ENCODE results near the gene SAMM50. TPM values are rescaled to one million over a fixed set of nuclear protein-coding genes. Genes with fewer than 3 reads are reported as not detected.

Gene SAMM50
- polyA plus RNA-seq (2013, experiment 1 of 2) = 26.1 TPM
- 25.1 TPM for polyA plus RNA-seq (2013, experiment 2 of 2)

GRCh38 chr22:43955040-43955882, at the start of gene SAMM50:
Gene SAMM50, plus strand, starts transcription at chr22:43955442. Its CDS starts 136 bp downstream, at chr22:43955578.
- Histone ChIP-seq H2BK12ac (ENCODE audit: low read length) (no peak within 1 kb of the TSS), H3K9me3 (replicated peaks in 1 of 2; ENCODE audit: control insufficient read depth in 2 of 2, insufficient read depth in 1 of 2, low read depth in 1 of 2, low read length in 2 of 2) (no peaks in the 10 kb centered on the region), H3K4ac (ENCODE audit: low read length) (peak within 1 kb of the TSS; percentile 17), H4K8ac (ENCODE audit: low read depth, low read length) (peak within 1 kb of the TSS; percentile 89), H3K4me1 (ENCODE audit: control insufficient read depth in 2 of 2, insufficient read depth in 1 of 2, low read depth in 1 of 2, low read length in 2 of 2) (peaks cover 6% of the 10 kb centered on the region in 2 donors), H2AFZ (ENCODE audit: low read length) (peak within 1 kb of the TSS; percentile 84), H2BK120ac (ENCODE audit: low read depth, low read length) (no peak within 1 kb of the TSS), H3K18ac (ENCODE audit: low read length) (peak within 1 kb of the TSS; percentile 91), H3K23ac (ENCODE audit: low read depth, low read length, poor library complexity) (peak within 1 kb of the TSS; percentile 15), H3K9ac (ENCODE audit: low read depth, low read length, poor library complexity) (peak within 1 kb of the TSS; percentile 96), H3K27me3 (ENCODE audit: control insufficient read depth in 3 of 3, insufficient read depth in 3 of 3, low read depth in 1 of 3, low read length in 3 of 3) (no peaks in the 10 kb centered on the region), H3K79me1 (ENCODE audit: low read depth, low read length) (peaks cover 4% of the 10 kb centered on the region), H4K91ac (ENCODE audit: low read depth, low read length, poor library complexity) (no peak within 1 kb of the TSS), H3K4me2 (ENCODE audit: insufficient read depth, low read length, poor library complexity, severe bottlenecking) (peak within 1 kb of the TSS; percentile 94), H2AK5ac (ENCODE audit: low read depth, low read length) (peak within 1 kb of the TSS; percentile 68), H2BK5ac (ENCODE audit: low read length) (peak within 1 kb of the TSS; percentile 83), H3K27ac (replicated peaks; ENCODE audit: low read length) (peak within 1 kb of the TSS; percentile 81), H3K36me3 (replicated peaks in 1 of 2; ENCODE audit: control insufficient read depth in 2 of 2, insufficient read depth in 2 of 2, low read length in 2 of 2) (no peaks in the 10 kb centered on the region), H3K4me3 (ENCODE audit: low read length in 2 of 2) (peak within 1 kb of the TSS; percentile 94 to 99), H3K14ac (ENCODE audit: low read length) (peak within 1 kb of the TSS; percentile 94), H2BK15ac (ENCODE audit: low read length) (no peak within 1 kb of the TSS)
- peak; percentile 87 for DNase-seq (ENCODE audit: low spot score)
- no CpG with 5 or more reads among the region's 74 CpGs for WGBS, 2 donors (ENCODE audit: extremely low coverage in 2 of 2, insufficient read length in 2 of 2, insufficient replicate concordance in 1 of 2)

- Histone ChIP-seq H3K9me3 (replicated peaks in 1 of 2; ENCODE audit: control insufficient read depth in 2 of 2, insufficient read depth in 1 of 2, low read depth in 1 of 2, low read length in 2 of 2) (no peaks in the 10 kb centered on the region), H2BK12ac (ENCODE audit: low read length) (no peak overlapping the region), H3K4me2 (ENCODE audit: insufficient read depth, low read length, poor library complexity, severe bottlenecking) (no peak overlapping the region), H2BK15ac (ENCODE audit: low read length) (no peak overlapping the region), H3K4ac (ENCODE audit: low read length) (no peak overlapping the region), H2AK5ac (ENCODE audit: low read depth, low read length) (no peak overlapping the region), H3K4me1 (ENCODE audit: control insufficient read depth in 2 of 2, insufficient read depth in 1 of 2, low read depth in 1 of 2, low read length in 2 of 2) (no peaks in the 10 kb centered on the region), H3K36me3 (replicated peaks in 1 of 2; ENCODE audit: control insufficient read depth in 2 of 2, insufficient read depth in 2 of 2, low read length in 2 of 2) (no peaks in the 10 kb centered on the region), H3K9ac (ENCODE audit: low read depth, low read length, poor library complexity) (no peak overlapping the region), H3K14ac (ENCODE audit: low read length) (no peak overlapping the region), H3K27me3 (ENCODE audit: control insufficient read depth in 3 of 3, insufficient read depth in 3 of 3, low read depth in 1 of 3, low read length in 3 of 3) (peaks cover 0 to 15% (median 0%) of the 10 kb centered on the region in 3 experiments), H4K8ac (ENCODE audit: low read depth, low read length) (no peak overlapping the region), H4K91ac (ENCODE audit: low read depth, low read length, poor library complexity) (no peak overlapping the region), H2BK120ac (ENCODE audit: low read depth, low read length) (no peak overlapping the region), H3K79me1 (ENCODE audit: low read depth, low read length) (no peaks in the 10 kb centered on the region), H2AFZ (ENCODE audit: low read length) (no peak overlapping the region), H3K18ac (ENCODE audit: low read length) (no peak overlapping the region), H3K4me3 (ENCODE audit: low read length in 2 of 2) (no peak overlapping the region), H3K27ac (replicated peaks; ENCODE audit: low read length) (no peak overlapping the region), H3K23ac (ENCODE audit: low read depth, low read length, poor library complexity) (no peak overlapping the region), H2BK5ac (ENCODE audit: low read length) (no peak overlapping the region)
- WGBS, 2 donors (ENCODE audit: extremely low coverage in 2 of 2, insufficient read length in 2 of 2, insufficient replicate concordance in 1 of 2) = no CpG with 5 or more reads among the region's 7 CpGs
- DNase-seq (ENCODE audit: low spot score) = no peak
Measured at GRCh38 chr22:43905681-43906080, 49.6 kb upstream of the SAMM50 start.

GRCh38 chr22:43909708-43910107, 45.5 kb upstream of the SAMM50 start:
- peak overlapping the region; percentile 30 for H2AK5ac ChIP-seq (ENCODE audit: low read depth, low read length)
- no peak overlapping the region for H2BK12ac ChIP-seq (ENCODE audit: low read length)
- H3K9ac ChIP-seq (ENCODE audit: low read depth, low read length, poor library complexity) = no peak overlapping the region
- H4K91ac ChIP-seq (ENCODE audit: low read depth, low read length, poor library complexity) = no peak overlapping the region
- H3K4me1 ChIP-seq (ENCODE audit: control insufficient read depth in 2 of 2, insufficient read depth in 1 of 2, low read depth in 1 of 2, low read length in 2 of 2) = peaks cover 0 to 3% of the 10 kb centered on the region in 2 donors
- H3K4ac ChIP-seq (ENCODE audit: low read length) = no peak overlapping the region
- H3K4me3 ChIP-seq (ENCODE audit: low read length in 2 of 2) = no peak overlapping the region
- no peaks in the 10 kb centered on the region for H3K9me3 ChIP-seq (replicated peaks in 1 of 2; ENCODE audit: control insufficient read depth in 2 of 2, insufficient read depth in 1 of 2, low read depth in 1 of 2, low read length in 2 of 2)
- H2AFZ ChIP-seq (ENCODE audit: low read length) = no peak overlapping the region
- no peak overlapping the region for H4K8ac ChIP-seq (ENCODE audit: low read depth, low read length)
- no peaks in the 10 kb centered on the region for H3K79me1 ChIP-seq (ENCODE audit: low read depth, low read length)
- H3K4me2 ChIP-seq (ENCODE audit: insufficient read depth, low read length, poor library complexity, severe bottlenecking) = no peak overlapping the region
- H3K27me3 ChIP-seq (ENCODE audit: control insufficient read depth in 3 of 3, insufficient read depth in 3 of 3, low read depth in 1 of 3, low read length in 3 of 3) = peaks cover 0 to 31% (median 0%) of the 10 kb centered on the region in 3 experiments
- WGBS, 2 donors (ENCODE audit: extremely low coverage in 2 of 2, insufficient read length in 2 of 2, insufficient replicate concordance in 1 of 2) = no CpG with 5 or more reads among the region's 1 CpG
- H2BK120ac ChIP-seq (ENCODE audit: low read depth, low read length) = no peak overlapping the region
- no peak overlapping the region for H3K14ac ChIP-seq (ENCODE audit: low read length)
- DNase-seq (ENCODE audit: low spot score) = no peak
- no peaks in the 10 kb centered on the region for H3K36me3 ChIP-seq (replicated peaks in 1 of 2; ENCODE audit: control insufficient read depth in 2 of 2, insufficient read depth in 2 of 2, low read length in 2 of 2)
- H3K23ac ChIP-seq (ENCODE audit: low read depth, low read length, poor library complexity) = no peak overlapping the region
- no peak overlapping the region for H2BK5ac ChIP-seq (ENCODE audit: low read length)
- H3K18ac ChIP-seq (ENCODE audit: low read length) = peak overlapping the region; percentile 8
- no peak overlapping the region for H3K27ac ChIP-seq (replicated peaks; ENCODE audit: low read length)
- H2BK15ac ChIP-seq (ENCODE audit: low read length) = peak overlapping the region; percentile 47

- Histone ChIP-seq H3K23ac (ENCODE audit: low read depth, low read length, poor library complexity) (no peak overlapping the region), H3K9me3 (replicated peaks in 1 of 2; ENCODE audit: control insufficient read depth in 2 of 2, insufficient read depth in 1 of 2, low read depth in 1 of 2, low read length in 2 of 2) (no peaks in the 10 kb centered on the region), H2AFZ (ENCODE audit: low read length) (no peak overlapping the region), H4K8ac (ENCODE audit: low read depth, low read length) (no peak overlapping the region), H3K14ac (ENCODE audit: low read length) (no peak overlapping the region), H2AK5ac (ENCODE audit: low read depth, low read length) (peak overlapping the region; percentile 30), H3K27ac (replicated peaks; ENCODE audit: low read length) (no peak overlapping the region), H3K36me3 (replicated peaks in 1 of 2; ENCODE audit: control insufficient read depth in 2 of 2, insufficient read depth in 2 of 2, low read length in 2 of 2) (no peaks in the 10 kb centered on the region), H3K79me1 (ENCODE audit: low read depth, low read length) (no peaks in the 10 kb centered on the region), H3K4ac (ENCODE audit: low read length) (no peak overlapping the region), H3K27me3 (ENCODE audit: control insufficient read depth in 3 of 3, insufficient read depth in 3 of 3, low read depth in 1 of 3, low read length in 3 of 3) (peaks cover 0 to 31% (median 0%) of the 10 kb centered on the region in 3 experiments), H4K91ac (ENCODE audit: low read depth, low read length, poor library complexity) (no peak overlapping the region), H3K4me3 (ENCODE audit: low read length in 2 of 2) (no peak overlapping the region), H2BK12ac (ENCODE audit: low read length) (no peak overlapping the region), H2BK5ac (ENCODE audit: low read length) (no peak overlapping the region), H2BK15ac (ENCODE audit: low read length) (peak overlapping the region; percentile 47), H3K9ac (ENCODE audit: low read depth, low read length, poor library complexity) (no peak overlapping the region), H2BK120ac (ENCODE audit: low read depth, low read length) (no peak overlapping the region), H3K18ac (ENCODE audit: low read length) (peak overlapping the region; percentile 53), H3K4me2 (ENCODE audit: insufficient read depth, low read length, poor library complexity, severe bottlenecking) (no peak overlapping the region), H3K4me1 (ENCODE audit: control insufficient read depth in 2 of 2, insufficient read depth in 1 of 2, low read depth in 1 of 2, low read length in 2 of 2) (peaks cover 0 to 3% of the 10 kb centered on the region in 2 donors)
- no CpG with 5 or more reads among the region's 6 CpGs for WGBS, 2 donors (ENCODE audit: extremely low coverage in 2 of 2, insufficient read length in 2 of 2, insufficient replicate concordance in 1 of 2)
- DNase-seq (ENCODE audit: low spot score) = no peak
Measured at GRCh38 chr22:43910178-43910695, 45.0 kb upstream of the SAMM50 start.
